HS-5 (cell line): ENCODE measurements around the gene SPDYE3.
"Not testable (repeated sequence)": the region's sequence is repeated elsewhere in the genome, so short reads cannot be mapped to it uniquely, and the experiment has no call there.

Experiments used
- DNase-seq: peaks from one replicate; pipeline ENCODE4 v3.0.0-alpha.2; 2012; ENCODE audit warnings: low read depth

SPDYE3 gene

GRCh38 chr7:100349757-100350156, 42.3 kb downstream of the SPDYE3 start:
- DNase-seq: no peak

DNA sequence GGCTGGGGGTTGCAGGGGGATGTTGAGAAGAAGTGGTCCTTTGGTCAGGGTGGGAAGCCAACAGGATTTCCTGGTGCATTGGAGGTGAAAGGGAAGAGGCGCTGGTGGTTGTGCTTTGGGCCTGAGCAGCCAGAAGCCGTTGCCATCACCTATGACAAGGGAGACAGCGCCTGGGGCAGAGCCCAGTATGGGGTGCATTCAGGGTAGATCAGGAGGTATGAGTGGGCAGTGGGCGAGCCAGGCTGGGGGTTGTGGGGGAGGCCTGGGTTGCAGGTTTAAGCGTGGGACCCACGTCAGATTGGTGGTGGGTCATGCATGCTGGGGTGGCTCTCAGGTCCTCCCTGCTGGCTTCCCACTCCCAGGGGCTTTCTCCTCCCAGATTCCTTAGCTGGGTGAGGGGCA, 44.2 kb downstream of the SPDYE3 start:
- DNase-seq: no peak

DNA sequence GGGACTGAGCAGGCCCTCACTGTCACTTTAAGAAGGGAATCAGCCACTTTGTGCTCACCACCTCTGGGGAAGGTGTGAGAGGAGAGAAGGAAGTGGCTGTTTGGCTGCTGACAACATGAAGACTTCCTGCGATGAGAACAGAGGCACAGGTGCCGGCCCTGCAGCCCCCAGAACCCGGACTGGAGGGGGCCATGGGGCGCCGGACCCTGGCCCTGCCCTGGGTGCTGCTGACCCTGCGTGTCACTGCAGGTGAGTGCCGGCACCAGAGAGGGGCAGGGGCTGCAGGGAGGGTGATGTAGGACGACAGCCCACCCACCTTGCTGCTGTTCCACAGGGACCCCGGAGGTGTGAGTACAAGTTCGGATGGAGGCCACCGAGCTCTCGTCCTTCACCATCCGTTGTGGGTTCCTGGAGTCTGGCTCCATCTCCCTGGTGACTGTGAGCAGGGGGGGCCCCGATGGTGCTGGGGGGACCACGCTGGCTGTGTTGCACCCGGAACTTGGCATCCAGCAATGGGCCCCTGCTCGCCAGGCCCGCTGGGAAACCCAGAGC, 44.8 kb downstream of the SPDYE3 start:
- DNase-seq: not testable (repeated sequence)

GRCh38 chr7:100352984-100353684, 45.6 kb downstream of the SPDYE3 start:
- no peak for DNase-seq

DNA sequence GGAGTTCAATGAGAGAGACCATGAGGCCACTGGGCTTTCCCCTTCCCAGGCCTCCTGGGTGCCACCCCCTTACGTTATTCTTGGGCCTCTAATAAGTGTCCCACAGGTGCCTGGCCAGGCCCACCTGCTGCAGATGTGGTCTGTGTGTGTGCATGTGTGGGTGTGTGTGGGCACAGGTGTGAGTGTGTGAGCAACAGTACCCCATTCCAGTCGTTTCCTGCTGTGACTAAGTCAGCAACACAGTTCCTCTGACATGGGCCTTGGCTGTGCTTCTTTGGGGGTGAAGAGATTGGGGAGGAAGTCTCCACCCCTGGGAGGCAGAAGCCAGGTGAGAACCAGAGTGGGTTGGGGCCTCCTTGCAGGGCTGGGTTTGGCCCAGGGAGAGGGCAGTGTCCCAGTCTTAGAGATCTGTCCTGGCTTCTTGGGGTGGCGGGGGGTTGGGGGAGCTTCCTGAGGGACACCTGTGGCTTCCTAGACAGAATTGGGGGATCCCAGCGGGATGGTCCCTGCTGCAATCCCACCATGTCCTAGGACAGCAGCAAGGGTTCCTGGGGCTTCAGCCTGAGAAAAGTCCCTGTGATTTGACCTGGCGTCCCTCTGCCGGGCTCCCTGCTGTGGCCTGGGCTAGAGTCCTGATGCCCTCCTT, 46.3 kb downstream of the SPDYE3 start:
- DNase-seq: no peak

DNA sequence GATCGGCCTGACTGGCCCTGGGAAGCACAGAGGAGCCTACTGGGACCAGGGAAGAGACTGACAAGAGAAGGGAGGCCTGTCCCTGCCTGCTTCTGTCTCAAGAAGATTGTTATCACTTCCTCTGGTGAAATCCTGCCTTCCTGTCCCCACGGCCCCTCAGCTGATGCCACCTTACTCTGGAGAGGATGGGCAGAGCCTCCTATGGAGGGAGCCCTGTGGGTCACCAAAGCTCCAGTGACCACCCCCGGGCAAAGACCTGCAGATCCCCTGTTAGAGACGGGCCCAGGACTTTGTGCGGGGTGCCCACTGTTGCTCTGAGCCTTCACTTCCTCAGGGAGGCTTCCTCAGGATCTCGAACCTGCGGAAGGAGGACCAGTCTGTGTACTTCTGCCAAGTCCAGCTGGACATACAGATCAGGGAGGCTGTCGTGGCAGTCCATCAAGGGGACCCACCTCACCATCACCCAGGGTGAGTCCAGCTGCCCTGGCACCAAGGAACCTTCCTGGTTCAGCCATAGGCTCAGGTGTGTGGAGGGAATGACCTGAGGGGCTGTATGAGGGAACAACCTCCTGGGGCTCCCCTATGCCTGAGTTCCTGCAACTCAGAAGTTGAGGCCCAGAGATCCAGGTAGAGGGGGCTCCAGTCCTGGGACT, 49.0 kb downstream of the SPDYE3 start:
- DNase-seq: no peak

DNA sequence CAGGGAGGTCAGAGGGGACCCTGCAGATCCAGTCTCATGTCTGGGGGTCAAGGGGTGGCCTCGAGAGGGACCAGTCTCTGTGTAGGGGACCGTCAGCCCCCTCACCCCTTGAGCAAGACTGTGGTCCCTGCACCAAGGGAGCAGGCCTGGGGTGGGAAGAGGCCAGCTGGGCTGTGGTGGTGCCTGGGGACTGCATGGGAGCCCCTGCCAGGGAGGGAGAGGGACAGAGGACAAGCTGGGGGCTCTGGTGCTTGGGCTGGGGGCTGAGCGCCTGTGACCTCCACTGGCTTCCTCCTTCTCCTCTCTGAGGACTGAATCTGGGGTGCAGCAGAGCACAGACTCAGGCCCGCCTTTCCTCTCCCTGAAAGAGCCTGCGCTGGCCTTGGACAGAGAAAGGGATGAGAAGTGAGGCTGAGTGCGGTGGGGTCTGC, 49.6 kb downstream of the SPDYE3 start:
- DNase-seq: no peak

DNA sequence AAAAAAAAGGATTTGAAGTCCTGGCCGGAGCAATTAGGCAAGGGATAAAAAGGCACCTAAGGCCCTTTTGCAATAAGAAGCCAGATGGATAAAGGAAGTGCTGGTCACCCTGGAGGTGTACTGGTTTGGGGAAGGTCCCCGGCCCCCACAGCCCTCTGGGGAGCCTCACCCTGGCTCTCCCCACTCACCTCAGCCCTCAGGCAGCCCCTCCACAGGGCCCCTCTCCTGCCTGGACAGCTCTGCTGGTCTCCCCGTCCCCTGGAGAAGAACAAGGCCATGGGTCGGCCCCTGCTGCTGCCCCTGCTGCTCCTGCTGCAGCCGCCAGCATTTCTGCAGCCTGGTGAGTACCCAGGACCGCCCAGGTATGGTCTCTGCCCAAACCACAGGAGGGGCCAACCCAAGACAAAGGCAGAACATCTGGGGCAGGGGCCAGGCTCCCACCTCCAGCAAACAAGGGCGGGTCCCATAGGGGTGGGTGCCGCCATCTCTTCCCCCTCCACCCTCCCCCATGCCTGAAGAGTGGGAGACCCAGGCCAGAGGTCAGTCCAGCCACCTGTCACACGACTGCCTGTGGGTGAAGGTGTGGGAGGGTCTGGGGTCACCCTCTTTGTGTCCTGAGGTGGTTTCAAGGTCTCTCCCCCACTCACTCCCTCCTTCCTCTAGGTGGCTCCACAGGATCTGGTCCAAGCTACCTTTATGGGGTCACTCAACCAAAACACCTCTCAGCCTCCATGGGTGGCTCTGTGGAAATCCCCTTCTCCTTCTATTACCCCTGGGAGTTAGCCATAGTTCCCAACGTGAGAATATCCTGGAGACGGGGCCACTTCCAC, 50.7 kb downstream of the SPDYE3 start, which contains the start of gene PILRB:
TSS of gene PILRB (plus strand) at position 91 of the 830 bp plus-strand sequence. CDS start at position 277, 186 bp downstream.
- DNase-seq: no peak

DNA sequence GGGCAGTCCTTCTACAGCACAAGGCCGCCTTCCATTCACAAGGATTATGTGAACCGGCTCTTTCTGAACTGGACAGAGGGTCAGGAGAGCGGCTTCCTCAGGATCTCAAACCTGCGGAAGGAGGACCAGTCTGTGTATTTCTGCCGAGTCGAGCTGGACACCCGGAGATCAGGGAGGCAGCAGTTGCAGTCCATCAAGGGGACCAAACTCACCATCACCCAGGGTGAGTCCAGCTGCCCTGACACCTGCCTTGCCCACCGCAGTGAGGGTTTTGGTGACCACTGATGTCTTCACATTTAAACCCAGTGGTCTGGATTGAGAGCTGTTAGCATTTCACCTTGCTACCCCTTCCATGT, 51.3 kb downstream of the SPDYE3 start:
- no peak for DNase-seq

DNA sequence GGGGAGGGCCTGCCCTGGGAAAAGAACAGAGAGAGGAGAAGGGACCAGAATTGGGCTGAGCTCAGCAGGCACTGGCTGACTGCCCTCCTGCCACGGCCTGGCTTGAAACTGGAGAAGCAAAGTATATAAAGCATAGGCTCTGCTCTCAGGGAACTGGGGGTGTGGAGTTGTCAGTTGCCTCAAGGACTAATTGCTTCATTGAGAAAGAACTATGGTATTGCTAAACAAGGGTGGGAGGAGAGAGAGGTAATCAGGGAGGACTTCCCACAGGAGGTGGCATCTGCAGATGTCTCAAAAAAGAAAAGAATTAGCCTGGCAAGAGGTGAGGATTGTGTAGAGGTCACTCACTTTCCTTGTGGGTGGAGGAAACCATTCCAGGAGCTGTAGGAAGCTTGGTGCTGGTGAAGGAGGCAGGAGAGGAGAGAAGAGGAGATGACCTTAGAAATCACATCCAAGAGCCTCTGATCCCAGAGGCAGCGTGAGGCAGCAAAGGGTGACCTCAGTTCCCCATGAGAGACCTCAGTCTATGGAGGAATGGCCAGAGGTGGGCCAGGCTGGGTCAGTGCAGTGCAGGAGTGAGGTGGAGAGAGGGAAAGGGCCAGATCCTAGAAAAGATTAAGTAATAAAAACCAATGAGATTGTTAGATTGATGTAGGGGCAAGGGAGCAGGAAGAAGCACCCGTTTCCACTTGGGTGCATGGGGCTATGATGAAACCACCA, 52.8 kb downstream of the SPDYE3 start:
- DNase-seq: no peak

GRCh38 chr7:100363098-100363497, 55.6 kb downstream of the SPDYE3 start:
- no peak for DNase-seq

- not testable (repeated sequence) for DNase-seq
Observed at GRCh38 chr7:100363797-100364196, 56.3 kb downstream of the SPDYE3 start.

GRCh38 chr7:100364480-100364879, 57.0 kb downstream of the SPDYE3 start:
- no peak for DNase-seq

DNA sequence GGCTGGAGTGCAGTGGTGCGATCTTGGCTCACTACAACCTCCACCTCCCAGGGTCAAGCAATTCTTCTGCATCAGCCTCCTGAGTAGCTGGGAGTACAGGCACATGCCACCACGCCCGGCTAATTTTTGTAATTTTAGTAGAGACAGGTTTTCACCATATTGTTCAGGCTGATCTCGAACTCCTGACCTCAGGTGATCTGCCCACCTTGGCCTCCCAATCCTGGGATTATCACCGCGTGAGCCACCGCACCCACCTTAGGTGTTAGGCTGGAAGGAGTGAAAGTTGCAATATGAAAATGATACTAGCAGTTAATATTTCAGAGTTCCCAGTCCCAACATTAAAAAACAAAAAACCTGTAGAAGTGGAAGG, 58.5 kb downstream of the SPDYE3 start:
- DNase-seq: not testable (repeated sequence)

DNA sequence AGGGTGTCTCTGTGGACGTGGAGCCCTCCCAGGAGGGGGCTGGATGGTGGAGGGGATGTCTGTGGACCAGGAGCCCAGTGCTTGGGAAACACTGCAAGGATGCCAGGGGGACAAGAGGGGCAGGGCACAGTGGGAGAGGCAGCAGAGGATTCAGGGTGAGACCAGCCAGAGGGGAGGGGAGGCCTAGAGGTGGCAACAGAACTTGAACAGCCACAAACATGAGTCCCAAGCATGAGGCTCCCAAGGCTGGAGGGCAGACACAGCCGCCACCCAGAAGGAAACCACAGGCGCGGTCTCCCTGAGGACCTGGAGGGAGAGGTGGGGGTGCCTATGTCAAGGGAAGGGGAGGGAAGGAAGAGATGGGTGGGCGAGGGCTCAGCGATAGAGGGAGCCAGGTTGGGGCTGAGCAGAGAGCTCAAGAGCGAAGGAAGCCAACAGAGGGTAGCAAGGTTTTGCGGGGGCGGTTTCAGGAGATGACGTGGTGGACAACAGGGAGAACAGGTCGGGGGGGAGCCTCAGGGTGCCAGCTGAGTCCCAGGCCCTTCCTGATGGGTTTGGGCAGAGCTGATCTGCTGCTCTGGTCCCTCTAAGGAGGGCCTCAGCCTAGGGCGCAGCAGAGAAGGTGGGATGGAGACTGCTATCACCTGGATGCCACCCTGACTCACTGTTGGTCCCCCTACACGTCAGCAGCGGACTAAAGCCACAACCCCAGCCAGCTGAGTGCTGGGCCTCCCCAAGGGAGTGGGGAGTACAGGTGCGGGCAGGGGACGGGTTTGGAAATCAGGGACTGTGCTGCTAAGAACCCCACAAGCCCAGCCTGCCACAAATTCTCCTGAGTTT, 59.1 kb downstream of the SPDYE3 start:
- DNase-seq: no peak

DNA sequence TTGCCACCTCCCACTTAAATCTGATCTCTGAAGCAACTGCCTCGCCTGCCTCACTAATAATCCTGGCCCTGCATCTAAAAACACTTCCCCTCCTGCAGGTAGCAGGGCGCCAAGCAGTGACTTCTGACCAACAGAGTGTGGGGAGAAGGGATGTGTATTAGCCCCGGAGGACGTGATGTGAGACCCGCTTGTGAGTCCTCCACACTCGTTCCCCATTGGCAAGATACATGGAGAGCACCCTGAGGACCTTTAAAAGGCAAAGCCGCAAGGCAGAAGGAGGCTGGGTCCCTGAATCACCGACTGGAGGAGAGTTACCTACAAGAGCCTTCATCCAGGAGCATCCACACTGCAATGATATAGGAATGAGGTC, 59.7 kb downstream of the SPDYE3 start:
- no peak for DNase-seq

- DNase-seq: no peak
Observed at GRCh38 chr7:100367676-100368613, 60.4 kb downstream of the SPDYE3 start.

- DNase-seq: no peak
Observed at GRCh38 chr7:100369105-100369504, 61.6 kb downstream of the SPDYE3 start.

DNA sequence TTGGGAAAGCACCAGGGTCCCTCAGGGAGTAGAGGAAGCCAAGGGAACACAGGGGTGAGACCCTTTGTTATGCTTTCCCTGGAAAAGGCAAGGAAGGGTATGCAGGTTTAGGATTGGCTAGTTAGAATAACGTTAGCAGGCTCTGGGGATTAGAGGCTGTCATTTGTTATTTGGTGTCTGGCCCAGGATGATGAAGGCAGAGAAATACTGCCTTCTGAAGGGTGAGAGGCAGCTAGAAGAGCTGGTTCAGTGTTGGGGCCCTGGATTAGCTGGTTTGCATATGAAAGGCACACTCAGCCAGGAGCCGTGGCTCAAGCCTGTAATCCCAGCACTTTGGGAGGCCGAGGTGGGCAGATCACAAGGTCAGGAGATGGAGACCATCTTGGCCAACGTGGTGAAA, 62.8 kb downstream of the SPDYE3 start:
- DNase-seq: no peak
